Nucleus accumbens (tissue), 56 donors: ENCODE measurements around the gene GPR176.

Source experiments
- DNase-seq, 56 donors: peaks; one replicate each; lab custom pipeline; 2025; lab: John Stamatoyannopoulos, UW

Gene GPR176

DNA sequence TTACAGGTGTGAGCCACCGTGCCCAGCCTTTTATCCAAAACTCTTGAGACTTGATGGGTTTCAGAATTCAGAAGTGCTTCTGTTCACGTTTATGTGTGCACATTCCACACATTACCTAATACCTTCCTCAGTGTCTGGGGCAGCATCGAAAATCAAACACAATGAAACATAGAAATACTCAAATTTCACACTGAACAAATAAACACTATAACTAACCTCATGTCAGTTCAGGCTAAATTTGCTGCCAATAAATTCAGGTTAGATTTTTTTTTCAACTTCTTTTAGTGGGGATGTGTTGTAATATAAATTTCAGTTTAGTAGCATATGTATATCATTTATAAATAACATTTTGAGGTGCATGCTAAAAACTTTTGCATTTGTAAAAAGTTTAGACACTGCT, 16.6 kb upstream of the GPR176 start:
- no peak for DNase-seq

DNA sequence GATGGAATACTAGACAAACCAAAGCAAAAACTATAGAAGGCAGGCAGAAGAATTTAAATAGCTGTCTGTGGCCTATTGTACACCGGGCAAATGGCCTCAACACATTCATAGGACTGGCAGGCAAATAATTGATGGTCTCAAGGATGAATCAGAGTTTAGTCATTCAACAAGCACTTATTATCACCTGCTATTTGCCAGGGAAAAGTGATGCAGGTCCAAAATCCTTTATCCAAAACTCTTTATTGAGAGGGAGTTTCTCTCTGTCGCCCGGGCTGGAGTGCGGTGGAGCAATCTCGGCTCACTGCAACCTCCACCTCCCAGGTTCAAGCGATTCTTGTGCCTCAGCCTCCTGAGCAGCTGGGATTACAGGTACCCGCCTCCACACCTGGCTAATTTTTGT, 16.1 kb upstream of the GPR176 start:
- no peak for DNase-seq

DNA sequence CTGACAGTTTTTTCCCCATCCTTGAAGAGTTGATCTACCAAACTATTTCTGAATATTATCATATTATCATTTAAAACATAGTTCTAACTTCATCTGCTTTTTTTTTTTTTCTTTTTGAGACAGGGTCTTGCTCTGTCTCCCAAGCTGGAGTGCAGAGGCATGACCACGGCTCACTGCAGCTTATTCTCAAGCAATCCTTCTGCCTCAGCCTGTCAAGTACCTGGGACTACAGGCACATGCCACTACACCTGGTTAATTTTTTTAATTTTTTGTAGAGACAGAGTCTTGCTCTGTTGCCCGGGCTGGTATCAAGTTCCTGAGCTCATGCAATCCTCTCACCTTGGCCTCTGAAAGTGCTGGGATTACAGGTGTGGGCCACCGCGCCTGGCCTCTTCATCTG, 15.2 kb upstream of the GPR176 start:
- DNase-seq, result no peak

DNA sequence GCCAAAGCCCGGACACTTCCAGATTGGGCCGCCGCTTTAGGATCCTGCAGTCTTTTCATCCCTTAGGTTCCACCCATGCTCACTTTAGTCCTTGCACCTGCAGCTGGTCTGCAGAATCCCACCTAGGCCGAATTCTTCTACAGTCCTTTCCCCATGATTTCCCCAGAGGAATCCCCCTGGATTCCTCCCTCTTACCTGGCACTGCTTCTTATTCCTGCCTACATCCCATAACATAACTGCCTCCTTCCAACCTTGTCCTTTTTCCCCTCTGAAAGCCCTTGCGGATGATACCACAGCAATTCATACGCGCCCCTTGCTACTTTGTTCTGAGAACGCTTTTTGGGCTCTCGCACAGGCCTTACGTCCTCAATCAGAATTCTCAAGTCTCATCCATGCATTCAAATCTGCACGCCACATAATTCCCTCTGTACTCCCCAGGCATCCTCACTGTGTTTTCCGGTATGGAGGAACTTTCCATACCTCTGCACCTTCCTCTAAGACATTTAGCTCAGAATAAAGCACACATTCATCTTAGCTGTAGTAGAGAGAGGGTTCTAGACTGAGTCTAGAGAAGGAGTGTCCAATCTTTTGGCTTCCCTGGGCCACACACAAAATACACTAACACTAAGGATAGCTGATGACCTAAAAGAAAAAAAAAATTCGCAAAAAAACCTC, 14.5 kb upstream of the GPR176 start:
- DNase-seq, result peak in 6 of 56 donors; percentile 5 to 44 (median 32)

DNA sequence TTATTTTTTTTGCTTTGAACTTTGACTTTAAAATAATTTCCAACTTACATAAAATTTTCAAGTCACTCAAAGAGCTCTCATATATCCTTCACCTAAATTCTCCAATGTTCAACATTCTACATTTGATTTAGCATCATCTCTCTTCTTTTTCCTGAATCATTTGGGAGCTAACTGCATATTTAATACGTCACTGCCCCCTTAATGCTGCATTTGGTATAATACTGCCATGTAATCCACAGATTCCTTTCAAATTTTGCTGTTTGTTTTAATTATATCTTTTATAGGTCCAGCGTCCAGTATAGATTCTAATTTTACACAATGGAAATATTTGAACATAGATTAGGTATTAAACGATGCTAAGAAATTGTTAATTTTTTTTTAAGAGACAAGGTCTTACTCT, 11.5 kb upstream of the GPR176 start:
- DNase-seq, result no peak

DNA sequence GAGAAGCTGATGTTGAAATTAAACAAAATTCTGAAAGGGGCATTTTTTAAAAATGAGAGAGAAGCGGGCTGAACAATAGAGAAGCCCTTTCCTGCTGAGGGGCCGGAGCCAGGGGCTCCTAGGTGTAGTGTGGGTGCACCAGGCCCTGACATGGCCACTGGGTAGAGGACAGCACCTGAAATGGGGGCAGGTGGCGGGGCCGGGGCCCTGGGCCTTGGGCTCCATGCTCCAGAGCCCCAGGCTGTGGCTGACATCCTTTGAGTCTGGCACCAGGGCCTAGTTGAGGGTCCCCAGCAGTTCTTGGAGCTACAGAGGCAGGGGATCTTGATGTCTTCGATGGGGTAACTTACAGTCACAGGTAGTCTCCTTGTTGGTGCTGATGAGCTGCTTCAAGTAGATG, 6.5 kb upstream of the GPR176 start:
- no peak for DNase-seq

DNA sequence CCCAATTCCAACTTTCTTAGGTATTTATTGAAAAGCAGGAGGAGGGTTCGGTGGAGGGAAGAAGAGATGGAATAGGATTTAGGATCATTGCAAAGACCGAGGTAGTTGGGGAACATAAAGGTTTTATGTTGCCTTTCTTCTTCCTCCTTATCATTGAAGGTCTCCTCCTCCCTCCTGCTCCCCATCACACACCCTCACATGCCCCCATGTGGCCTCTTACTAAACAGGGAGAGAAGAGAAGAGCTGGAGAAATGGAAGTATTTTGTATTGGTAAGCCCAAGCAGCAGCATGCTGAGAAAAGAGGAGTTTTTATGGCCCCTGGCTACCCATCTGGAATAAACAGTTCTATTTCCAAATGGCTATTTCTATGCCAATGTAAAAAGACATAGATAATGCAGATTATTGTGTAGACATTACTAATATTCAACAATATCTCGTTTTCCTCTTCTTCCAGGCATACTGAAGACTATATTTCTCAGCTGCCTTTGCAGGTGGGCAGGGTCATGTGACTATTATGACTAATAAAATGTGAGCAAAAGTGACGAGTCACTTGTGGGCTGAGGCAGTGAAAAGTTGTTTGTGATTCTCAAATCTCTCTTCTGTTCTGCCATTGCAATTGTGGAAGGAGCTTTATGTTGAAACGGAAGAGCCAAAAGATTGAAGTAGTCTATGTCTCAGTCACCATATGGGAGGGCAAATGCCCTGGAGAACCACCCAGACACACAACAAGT, 5.2 kb upstream of the GPR176 start:
- peak in 3 of 56 donors; percentile 4 to 7 (median 5) for DNase-seq

DNA sequence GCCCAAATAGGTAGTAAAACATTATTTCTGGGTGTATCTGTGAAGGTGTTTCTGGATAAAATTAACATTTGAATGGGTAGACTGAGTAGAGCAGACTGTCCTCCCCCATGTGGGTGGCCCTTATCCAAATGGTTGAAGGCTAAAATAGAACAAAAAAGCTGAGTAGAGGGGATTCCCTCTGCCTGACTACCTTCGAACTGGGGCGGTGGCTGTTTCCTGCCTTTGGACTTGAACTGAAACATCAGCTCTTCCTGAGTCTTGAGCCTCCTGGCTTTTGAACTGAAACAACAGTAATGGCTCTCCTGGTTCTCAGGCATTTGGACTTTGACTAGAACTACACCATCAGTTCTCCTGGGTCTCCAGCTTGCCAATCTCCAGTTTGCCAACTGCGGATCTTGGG, 4.4 kb upstream of the GPR176 start:
- DNase-seq, result no peak

DNA sequence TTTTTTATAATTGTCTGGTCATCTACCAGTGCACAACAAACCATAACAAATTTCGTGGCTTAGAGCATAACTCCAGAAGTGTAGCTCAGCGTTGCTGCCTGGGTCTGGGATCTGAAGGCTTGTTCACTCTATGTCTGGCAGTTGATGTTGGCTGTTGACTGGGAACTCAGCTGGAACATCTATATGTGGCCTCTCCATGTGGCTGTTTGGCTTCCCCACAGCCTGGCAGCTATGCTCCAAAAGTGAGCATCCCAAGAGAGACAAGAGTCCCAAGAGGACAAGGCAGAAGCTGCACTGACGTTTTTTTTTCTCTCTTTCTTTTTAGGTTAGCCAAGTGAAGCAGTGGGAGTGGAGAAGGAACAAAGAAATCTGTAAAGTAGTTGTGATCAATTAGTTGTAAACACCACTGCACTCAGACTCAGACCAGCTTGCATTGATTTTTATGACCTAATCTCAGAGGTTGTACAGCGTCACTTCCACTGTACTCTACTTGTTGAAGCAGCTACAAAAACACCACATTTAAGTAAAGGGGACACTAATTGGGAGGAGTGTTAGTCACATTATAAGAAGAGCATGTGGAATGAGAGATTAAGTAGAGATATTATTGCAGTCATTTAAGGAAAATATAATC, 2.5 kb upstream of the GPR176 start:
- DNase-seq, result no peak

DNA sequence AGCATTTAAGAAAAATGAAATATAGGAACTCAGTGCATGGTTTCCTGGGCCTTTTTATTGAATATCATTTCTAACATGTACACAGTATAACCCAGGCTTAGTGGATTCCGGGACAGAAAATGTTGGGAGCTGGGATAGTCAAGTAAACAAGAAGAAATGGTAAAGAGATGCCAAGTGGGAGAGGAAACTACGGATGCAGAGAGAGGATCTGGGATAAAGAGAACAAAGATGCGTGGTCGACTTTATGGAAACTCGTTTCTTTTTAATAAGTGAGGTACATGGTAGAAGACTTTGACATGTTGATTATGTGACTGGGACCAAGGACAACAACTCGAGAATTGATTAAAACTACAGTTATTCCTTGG, 1.2 kb upstream of the GPR176 start:
- DNase-seq, result no peak

DNA sequence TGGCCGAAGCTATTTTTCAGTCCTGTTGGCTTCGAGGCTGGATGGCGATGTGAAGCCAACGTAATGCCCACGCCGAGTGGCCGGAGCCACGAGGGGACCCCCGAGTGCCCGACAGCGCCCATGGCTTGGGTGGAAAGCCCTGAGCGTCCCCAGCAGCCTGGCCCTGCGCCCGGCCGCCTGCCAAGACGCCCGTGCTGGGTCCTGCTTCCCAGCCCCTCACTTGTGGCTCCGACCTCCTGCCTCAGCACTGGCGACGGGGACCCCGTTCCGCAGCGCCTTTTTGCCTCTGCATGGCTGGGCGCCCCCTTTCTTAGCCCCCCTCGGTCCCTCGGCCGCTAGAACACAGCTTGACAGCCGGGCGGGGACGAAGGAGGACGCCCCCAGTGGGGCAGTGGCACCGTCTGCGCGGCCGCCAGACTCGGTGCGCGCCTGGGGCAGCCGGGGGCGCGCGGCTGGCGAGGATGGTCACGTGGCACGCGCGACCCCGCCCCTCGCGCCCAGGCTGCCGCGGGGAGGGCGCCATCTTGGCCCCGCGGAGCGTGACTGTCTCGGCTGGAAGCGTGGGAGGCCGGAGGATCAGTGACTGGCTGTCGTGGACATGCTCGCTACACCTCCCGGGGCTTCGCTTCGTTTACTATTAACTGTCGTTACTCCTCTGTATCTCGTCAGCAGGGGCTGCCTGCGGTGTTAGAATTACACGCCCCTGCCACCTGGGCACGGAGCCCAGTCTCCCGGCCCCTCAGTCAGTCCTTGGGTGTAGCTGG, 626 bp upstream of the GPR176 start:
- peak in 54 of 56 donors; percentile 23 to 89 (median 71) for DNase-seq

DNA sequence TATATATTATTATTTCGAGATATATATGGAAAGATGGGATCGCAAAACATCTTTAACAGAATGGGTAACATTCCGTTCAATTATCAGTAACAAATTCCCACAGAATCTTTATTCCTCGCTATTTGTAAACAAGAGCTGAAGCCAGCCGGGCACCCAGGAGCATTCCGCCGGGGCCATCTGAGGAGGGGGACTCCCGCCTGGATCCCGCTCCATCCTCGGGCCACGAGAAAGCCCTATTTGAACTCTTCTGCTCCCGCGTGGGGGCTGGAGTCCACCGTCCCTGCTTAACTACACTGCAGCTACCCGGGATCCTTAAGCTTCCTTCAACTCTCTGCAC, 687 bp downstream of the GPR176 start:
- peak in 1 of 56 donors; percentile 9 for DNase-seq

DNA sequence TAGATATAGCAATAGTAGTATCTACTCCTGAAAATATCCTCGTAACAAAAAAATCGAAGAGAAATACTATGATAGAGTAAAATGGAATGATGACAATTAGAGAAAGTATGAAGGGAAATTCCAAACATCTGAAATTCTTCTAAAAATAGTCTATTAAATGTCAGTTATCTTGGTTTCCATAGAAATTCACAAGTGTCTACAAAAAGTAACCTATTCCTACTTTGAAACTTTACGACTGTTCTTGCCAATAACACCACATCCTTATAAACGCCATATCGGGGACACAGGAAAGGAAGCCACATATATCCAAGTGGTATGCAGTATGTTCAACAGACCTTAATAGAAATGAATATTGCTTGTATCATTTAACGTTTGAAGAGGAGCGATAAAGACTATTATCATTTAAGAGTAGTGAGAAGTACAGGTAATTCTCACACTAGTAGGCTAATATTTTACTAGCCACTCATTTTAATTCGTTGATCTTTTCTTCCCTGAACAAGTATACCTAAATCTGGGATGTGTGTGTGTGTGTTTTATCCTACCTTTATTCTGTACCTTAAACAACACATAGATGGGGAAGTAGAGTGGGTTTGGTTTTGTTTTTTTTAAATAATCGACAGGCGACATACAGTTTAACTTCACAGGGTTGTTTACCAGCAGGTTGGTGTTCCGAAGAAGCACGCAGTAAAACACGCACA, 1.2 kb downstream of the GPR176 start:
- DNase-seq, result no peak

DNA sequence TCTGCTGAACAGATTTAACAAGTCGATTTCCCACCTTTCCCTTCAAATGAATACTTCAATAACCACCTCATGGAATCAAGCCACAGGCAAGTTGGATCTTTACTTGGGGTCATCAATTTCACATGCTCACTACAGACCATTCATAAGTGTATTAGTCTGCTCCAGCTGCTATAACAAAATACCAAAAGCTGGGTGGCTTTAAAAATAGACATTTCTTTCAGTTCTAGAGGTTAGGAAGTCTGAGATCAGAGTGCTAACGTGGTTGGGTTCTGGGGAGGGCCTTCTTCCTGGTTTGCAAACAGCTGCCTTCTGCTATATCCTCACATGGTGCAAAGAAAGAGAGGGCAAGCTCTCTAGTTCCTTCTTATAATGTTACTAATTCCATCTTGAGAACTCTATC, 5.1 kb downstream of the GPR176 start:
- DNase-seq, result no peak

DNA sequence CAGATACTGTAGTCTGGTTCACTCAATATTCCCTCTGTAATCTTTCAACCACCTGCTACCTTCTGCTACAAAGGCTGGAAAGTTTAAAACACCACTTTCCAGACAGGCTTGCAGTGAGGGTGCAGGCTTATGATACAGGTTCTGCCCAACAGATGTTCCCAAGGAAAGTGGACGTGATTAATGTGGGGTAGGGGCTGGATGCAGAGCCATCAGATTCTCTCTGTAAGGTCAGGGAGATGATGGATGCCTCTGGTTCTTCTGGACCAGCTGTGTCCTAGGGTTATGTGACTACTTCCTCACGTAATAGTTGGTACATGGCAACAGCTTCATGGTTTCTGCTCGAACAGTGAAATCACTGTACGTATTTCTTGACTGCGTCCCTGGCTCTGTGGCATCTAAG, 11.1 kb downstream of the GPR176 start:
- DNase-seq, result no peak

DNA sequence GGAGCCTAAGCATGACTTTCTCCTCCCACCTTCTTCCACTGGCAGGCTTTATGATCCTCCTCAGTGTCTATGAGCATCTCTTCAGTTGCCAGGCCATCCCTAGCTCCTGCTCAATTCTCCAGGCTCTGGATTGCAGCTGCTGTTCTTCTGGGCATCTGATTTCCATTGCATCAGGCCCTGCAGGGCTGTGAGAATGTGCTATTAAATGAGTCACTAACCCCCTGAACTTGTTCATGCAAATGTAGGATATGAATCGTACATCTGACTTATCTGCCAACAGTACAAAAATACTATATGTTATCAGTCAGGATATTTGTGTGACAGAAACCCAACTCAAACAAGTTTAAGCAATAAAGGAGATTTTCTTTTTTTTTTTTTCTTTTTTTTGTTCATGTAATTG, 11.9 kb downstream of the GPR176 start:
- DNase-seq, result no peak

DNA sequence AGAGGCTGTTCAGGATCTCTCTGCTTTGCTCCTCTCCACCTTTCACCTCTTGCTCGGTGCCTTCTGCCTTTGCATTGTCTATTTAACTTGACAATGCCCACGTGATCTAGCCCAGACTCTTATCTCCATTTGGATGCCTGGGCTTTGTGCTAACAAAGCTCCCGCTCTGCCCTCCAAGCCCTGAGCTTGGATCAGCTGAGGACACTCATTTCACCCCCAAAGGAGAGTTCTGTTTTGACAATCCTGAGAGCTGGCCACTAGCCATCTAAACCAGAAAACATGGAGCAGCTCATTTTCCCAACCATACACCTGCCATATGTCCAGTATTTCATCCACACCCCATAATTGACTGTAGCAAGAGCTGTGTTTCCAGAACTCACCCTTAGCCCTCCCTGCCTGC, 12.8 kb downstream of the GPR176 start:
- DNase-seq, result no peak

DNA sequence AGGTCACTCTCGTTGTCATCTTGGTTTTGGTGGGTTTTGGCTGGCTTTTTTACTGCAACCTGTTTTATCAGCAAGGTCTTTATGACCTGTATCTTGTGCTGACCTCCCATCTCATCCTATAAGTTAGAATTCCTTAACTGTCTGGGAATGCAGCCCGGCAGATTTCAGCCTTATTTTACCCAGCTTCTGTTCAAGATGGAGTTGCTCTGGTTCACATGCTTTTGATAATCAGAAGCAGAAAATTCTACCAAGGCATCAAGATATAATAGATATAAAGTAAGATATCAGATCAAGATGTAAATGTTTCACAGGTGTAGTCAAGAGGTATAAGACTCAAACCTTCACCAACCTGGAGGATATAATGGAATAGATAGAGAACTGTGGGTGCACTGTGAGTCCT, 16.0 kb downstream of the GPR176 start:
- no peak for DNase-seq

DNA sequence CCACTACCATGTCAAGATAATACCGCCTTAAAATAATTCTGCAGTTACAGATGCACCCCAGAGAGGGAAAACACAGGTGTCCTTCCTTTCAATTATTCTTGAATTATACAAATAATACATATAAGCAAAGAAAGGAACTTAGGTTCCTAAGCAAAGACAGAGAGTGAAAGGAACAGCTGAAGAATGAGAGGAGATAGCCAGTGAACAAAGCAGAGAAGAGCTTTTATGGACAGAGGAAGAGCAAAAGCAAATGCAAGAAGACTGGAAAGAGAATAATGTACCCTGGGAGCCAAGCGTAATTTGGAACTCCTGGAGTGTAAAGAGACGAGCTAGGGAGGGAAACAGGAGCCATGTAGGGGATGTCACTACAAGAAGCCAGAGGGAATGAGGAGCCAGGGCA, 21.7 kb downstream of the GPR176 start:
- no peak for DNase-seq

DNA sequence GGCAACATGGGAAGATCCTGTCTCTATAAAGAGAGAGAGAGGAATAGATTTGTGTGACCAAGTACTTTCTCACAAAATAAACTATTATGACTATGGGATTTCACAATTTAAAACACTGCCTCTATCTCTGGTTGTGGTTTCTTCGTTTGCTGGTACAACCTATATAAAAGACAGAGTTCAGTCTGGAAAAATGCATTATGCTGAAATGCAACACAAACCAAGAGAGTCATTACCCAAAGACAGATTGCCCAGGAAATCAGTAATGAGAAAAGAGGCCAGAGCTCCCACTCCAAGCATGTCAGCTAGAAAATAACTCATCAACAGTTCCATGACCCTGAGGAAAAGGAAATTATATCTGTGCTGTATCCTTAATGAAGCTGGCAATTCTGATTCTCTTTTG, 23.2 kb downstream of the GPR176 start:
- DNase-seq, result no peak

DNA sequence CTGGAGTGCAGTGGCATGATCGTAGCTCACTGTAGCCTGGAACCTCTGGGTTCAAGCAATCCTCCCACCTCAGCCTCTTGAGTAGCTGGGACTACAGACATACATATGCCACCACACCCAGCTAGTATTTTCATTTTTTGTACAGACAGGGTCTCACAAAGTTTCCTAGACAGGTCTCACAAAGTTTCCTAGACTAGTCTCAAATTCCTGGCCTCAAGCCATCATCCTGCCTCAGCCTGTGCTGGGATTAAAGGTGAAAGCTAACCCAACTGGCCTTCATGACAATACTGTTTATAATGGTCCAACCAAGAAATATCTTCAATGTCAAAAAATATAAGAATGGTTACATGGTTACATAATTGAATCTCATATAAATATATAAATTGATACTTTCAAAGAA, 24.0 kb downstream of the GPR176 start:
- no peak for DNase-seq
